Testis (tissue), 3 donors: ENCODE measurements around the gene C16orf89. TPM values are rescaled to one million over a fixed set of nuclear protein-coding genes. Genes with fewer than 3 reads are reported as not detected.

ENCODE experiments used
- DNase-seq: peaks from one replicate; pipeline ENCODE4 v3.0.0-alpha.2; 2019
- H3K27ac ChIP-seq, 2 donors: fragments of 200-600 bp; sonication (generic); one replicate each; pipeline ENCODE4 v1.5.1; 2019
- H3K27me3 ChIP-seq: fragments of 200-600 bp; sonication (generic); one replicate; pipeline ENCODE4 v1.5.1; 2019
- H3K36me3 ChIP-seq: fragments of 200-600 bp; sonication (generic); one replicate; pipeline ENCODE4 v1.5.1; 2017; ENCODE audit warnings: low read depth; ENCODE audit errors: missing control alignments
- H3K4me1 ChIP-seq: fragments of 200-600 bp; sonication (generic); one replicate; pipeline ENCODE4 v1.5.1; 2019
- H3K4me3 ChIP-seq, 2 donors: fragments of 200-600 bp; sonication (generic); one replicate each; pipeline ENCODE4 v1.5.1; 2017 to 2019
- H3K9me3 ChIP-seq: fragments of 200-600 bp; sonication (generic); one replicate; pipeline ENCODE4 v1.5.1; 2017
- CTCF ChIP-seq, 3 experiments: fragments of 450-650 bp in 2 of 3; fragments of 200-600 bp in 1 of 3; sonication (generic) in 1 of 3; IDR thresholded peaks; one replicate each; pipeline ENCODE4 v1.5.1; 2016 to 2019; ENCODE audit warnings: antibody characterized with exemption in 3 of 3, mild to moderate bottlenecking in 2 of 3, moderate library complexity in 1 of 3
- POLR2A ChIP-seq: fragments of 450-650 bp; IDR thresholded peaks from one replicate; pipeline ENCODE4 v1.6.1; 2017; ENCODE audit warnings: antibody characterized with exemption, mild to moderate bottlenecking, moderate library complexity
- WGBS, 2 donors: methylation state at CpG; one replicate each; pipeline ENCODE4 v1.1.5; 2018; 5-methylcytosine and 5-hydroxymethylcytosine counted together
- intact Hi-C: fragments of 100-400 bp; cut with DNase I; formaldehyde crosslinking; loops from one replicate; pipeline ENCODE4 v1.15.1; 2023; ENCODE audit warnings: low total_unique reads
- polyA plus RNA-seq: library from polyadenylated mRNA; stranded (reverse); fragments of 350-450 nt; fragmentation: Illumina TruSeq; extraction: RNeasy Lipid Tissue Mini Kit (QIAGEN cat#74804); gene quantifications from one replicate; pipeline ENCODE4 v1.2.3, GENCODE V29; 2014; ENCODE audit warnings: low read depth, low replicate concordance; ENCODE audit not compliant: insufficient read depth
- total RNA-seq, 2 donors: library from RNA; depleted of rRNA; stranded (reverse); fragments of >200 nt; gene quantifications; one replicate each; pipeline ENCODE4 v1.2.3, GENCODE V29; 2016

C16orf89 gene
- total and polyA plus RNA-seq, 3 donors from 2014 or later: 1.2 to 10.8 (median 2.4) TPM

- Histone ChIP-seq H3K4me3 (no peak overlapping the region), H3K27me3 (no peaks in the 10 kb centered on the region), H3K4me1 (no peaks in the 10 kb centered on the region), H3K27ac (no peak overlapping the region), H3K36me3 (no peaks in the 10 kb centered on the region), H3K9me3 (no peaks in the 10 kb centered on the region)
- intact Hi-C loops: no loop called here
- 70 to 77% methylated on average over 14 of the region's 14 CpGs for WGBS, 2 donors
- TF ChIP-seq POLR2A (no peak), CTCF (IDR thresholded peaks at IDR 0.05) (no peak)
- no peak for DNase-seq
These were observed 23.1 kb downstream of the C16orf89 start for GRCh38 chr16:5042574-5043171.

- no peak overlapping the region for H3K27ac ChIP-seq
- H3K4me3 ChIP-seq: no peak overlapping the region
- intact Hi-C loops: no loop called here
- 80 to 81% methylated on average over 12 of the region's 12 CpGs for WGBS, 2 donors
- H3K27me3 ChIP-seq: no peaks in the 10 kb centered on the region
- TF ChIP-seq CTCF (IDR thresholded peaks at IDR 0.05) (no peak), POLR2A (no peak)
- no peak for DNase-seq
- H3K9me3 ChIP-seq: no peaks in the 10 kb centered on the region
- no peaks in the 10 kb centered on the region for H3K4me1 ChIP-seq
- no peaks in the 10 kb centered on the region for H3K36me3 ChIP-seq
These were observed 24.1 kb downstream of the C16orf89 start for GRCh38 chr16:5041600-5042133.

- WGBS, 2 donors: 81 to 82% methylated on average over 7 of the region's 7 CpGs
- intact Hi-C loops: no loop called here
- Histone ChIP-seq H3K4me3 (no peak overlapping the region), H3K4me1 (no peaks in the 10 kb centered on the region), H3K27me3 (no peaks in the 10 kb centered on the region), H3K9me3 (no peaks in the 10 kb centered on the region), H3K36me3 (no peaks in the 10 kb centered on the region), H3K27ac (no peak overlapping the region)
- DNase-seq: no peak
- TF ChIP-seq CTCF (IDR thresholded peaks at IDR 0.05) (no peak), POLR2A (no peak)
These were observed 25.3 kb downstream of the C16orf89 start for GRCh38 chr16:5040451-5040850.

GRCh38 chr16:5036228-5037156, 29.3 kb downstream of the C16orf89 start:
- no peak for TF ChIP-seq POLR2A
- TF ChIP-seq CTCF (IDR thresholded peaks at IDR 0.05): no peak
- Histone ChIP-seq H3K27me3 (no peaks in the 10 kb centered on the region), H3K27ac (no peak overlapping the region), H3K9me3 (no peaks in the 10 kb centered on the region), H3K36me3 (no peaks in the 10 kb centered on the region), H3K4me3 (no peak overlapping the region), H3K4me1 (peaks cover 13% of the 10 kb centered on the region)
- intact Hi-C loops: no loop called here
- DNase-seq: no peak
- 37 to 45% methylated on average over 12 of the region's 12 CpGs for WGBS, 2 donors
